ENCODE results near the gene PLEKHM3.

DNA sequence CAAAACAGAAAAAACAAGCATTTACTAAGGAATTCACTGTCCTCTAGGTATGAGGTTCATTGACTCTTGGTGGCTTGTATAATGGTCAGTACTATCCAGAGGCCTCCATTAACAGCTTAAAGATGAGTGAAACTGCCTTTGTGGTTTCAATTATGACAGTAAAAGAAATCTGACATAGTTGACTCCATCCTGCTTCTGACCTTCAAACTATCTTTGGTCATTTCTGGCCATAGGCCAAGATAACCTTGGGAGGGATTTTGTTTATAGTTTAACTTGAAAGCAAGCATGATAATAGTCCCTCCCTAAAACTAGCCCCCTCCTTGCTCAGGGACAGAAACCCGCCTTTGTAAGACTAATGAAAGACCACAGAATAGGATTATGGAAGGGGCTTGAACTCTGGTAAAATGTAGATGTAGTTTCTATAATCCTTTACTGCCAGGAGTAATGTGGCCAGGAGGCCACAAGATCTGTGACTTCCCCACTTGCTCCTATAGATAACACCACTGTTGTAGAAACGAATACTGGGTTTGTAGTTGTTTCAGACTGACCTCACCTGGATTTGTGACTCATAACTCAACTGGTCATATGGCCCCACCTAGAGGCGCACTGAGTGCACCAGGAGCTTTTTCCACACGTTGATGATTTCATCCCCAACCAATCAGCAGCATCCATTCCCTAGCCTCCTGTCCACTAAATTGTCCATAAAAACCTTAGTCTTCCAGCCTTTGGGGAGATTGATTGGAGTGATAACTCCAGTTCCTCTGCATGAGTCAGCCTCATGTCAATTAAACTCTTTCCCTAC is 8.6 kb upstream of the PLEKHM3 start:
- TF ChIP-seq REST (tag by site-specific recombination; IDR thresholded peaks at IDR 0.05) (no peak), ZNF660 (tag by site-specific recombination; IDR thresholded peaks at IDR 0.05) (no peak), ZFP3 (tag by site-specific recombination; IDR thresholded peaks at IDR 0.05; ENCODE audit: low read depth) (no peak), MZF1 (tag by site-specific recombination; IDR thresholded peaks at IDR 0.05; ENCODE audit: borderline replicate concordance) (0 out of 2 replicates have a peak, but pooled peaks have one; percentile 12), TCF7L2 (IDR thresholded peaks at IDR 0.05; ENCODE audit: borderline replicate concordance, low read depth, low read length) (no peak), ZNF274 (IDR thresholded peaks at IDR 0.05; ENCODE audit: low read length) (no peak), ZNF274 (tag by site-specific recombination; IDR thresholded peaks at IDR 0.05; ENCODE audit: borderline replicate concordance) (no peak), ZNF24 (tag by site-specific recombination; IDR thresholded peaks at IDR 0.05) (peak; percentile 44; the same call in 1 of the 2 replicates), ZBTB21 (tag by site-specific recombination; IDR thresholded peaks at IDR 0.05) (no peak), ZNF140 (tag by site-specific recombination; IDR thresholded peaks at IDR 0.05) (no peak), FEZF1 (tag by site-specific recombination; IDR thresholded peaks at IDR 0.05) (no peak)
- TF ChIP-seq, protein P1, sequence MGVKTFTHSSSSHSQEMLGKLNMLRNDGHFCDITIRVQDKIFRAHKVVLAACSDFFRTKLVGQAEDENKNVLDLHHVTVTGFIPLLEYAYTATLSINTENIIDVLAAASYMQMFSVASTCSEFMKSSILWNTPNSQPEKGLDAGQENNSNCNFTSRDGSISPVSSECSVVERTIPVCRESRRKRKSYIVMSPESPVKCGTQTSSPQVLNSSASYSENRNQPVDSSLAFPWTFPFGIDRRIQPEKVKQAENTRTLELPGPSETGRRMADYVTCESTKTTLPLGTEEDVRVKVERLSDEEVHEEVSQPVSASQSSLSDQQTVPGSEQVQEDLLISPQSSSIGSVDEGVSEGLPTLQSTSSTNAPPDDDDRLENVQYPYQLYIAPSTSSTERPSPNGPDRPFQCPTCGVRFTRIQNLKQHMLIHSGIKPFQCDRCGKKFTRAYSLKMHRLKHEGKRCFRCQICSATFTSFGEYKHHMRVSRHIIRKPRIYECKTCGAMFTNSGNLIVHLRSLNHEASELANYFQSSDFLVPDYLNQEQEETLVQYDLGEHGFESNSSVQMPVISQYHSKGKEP (tag by site-specific recombination; IDR thresholded peaks at IDR 0.05): no peak
- TF ChIP-seq, protein P2, sequence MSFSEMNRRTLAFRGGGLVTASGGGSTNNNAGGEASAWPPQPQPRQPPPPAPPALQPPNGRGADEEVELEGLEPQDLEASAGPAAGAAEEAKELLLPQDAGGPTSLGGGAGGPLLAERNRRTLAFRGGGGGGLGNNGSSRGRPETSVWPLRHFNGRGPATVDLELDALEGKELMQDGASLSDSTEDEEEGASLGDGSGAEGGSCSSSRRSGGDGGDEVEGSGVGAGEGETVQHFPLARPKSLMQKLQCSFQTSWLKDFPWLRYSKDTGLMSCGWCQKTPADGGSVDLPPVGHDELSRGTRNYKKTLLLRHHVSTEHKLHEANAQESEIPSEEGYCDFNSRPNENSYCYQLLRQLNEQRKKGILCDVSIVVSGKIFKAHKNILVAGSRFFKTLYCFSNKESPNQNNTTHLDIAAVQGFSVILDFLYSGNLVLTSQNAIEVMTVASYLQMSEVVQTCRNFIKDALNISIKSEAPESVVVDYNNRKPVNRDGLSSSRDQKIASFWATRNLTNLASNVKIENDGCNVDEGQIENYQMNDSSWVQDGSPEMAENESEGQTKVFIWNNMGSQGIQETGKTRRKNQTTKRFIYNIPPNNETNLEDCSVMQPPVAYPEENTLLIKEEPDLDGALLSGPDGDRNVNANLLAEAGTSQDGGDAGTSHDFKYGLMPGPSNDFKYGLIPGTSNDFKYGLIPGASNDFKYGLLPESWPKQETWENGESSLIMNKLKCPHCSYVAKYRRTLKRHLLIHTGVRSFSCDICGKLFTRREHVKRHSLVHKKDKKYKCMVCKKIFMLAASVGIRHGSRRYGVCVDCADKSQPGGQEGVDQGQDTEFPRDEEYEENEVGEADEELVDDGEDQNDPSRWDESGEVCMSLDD (tag by site-specific recombination; IDR thresholded peaks at IDR 0.05): no peak
